Osteoblast (primary cell): ENCODE measurements around the gene TNNI2. TPM values are rescaled to one million over a fixed set of nuclear protein-coding genes. Genes with fewer than 3 reads are reported as not detected.

Source experiments
- DNase-seq: peaks from one replicate; pipeline ENCODE4 v3.0.0; 2011; ENCODE audit warnings: low spot score, mixed read lengths; ENCODE audit not compliant: insufficient read length; ENCODE audit errors: missing footprints
- H2AFZ ChIP-seq: 2 replicates; pipeline ENCODE4 v1.6.0; 2011; ENCODE audit warnings: mild to moderate bottlenecking, low read length
- H3K27ac ChIP-seq: 2 replicates; pipeline ENCODE4 v1.5.1; 2011; ENCODE audit warnings: mild to moderate bottlenecking, low read depth, low read length, moderate library complexity
- H3K27me3 ChIP-seq: 2 replicates; pipeline ENCODE4 v1.6.0; 2012; ENCODE audit warnings: mild to moderate bottlenecking, control low read depth, inconsistent platforms, low read length, moderate library complexity; ENCODE audit not compliant: insufficient read depth
- H3K36me3 ChIP-seq: 2 replicates; pipeline ENCODE4 v1.5.1; 2011; ENCODE audit warnings: mild to moderate bottlenecking, low read length, control low read depth, moderate library complexity; ENCODE audit not compliant: insufficient read depth
- H3K4me1 ChIP-seq: 2 replicates; pipeline ENCODE4 v1.5.1; 2011; ENCODE audit warnings: mild to moderate bottlenecking, low read length, control low read depth, moderate library complexity; ENCODE audit not compliant: insufficient read depth
- H3K4me2 ChIP-seq: 2 replicates; pipeline ENCODE4 v1.6.0; 2011; ENCODE audit warnings: mild to moderate bottlenecking, low read length; ENCODE audit not compliant: insufficient read depth
- H3K4me3 ChIP-seq: fragments of 200-600 bp; sonication (generic); 3 replicates; pipeline ENCODE4 v1.5.1; 2012; ENCODE audit warnings: mild to moderate bottlenecking, low read length, inconsistent platforms; ENCODE audit not compliant: insufficient read depth
- H3K79me2 ChIP-seq: 2 replicates; pipeline ENCODE4 v1.6.0; 2012; ENCODE audit warnings: mild to moderate bottlenecking, low read length, control low read depth, inconsistent platforms; ENCODE audit not compliant: insufficient read depth
- H3K9me3 ChIP-seq: 2 replicates; pipeline ENCODE4 v1.5.1; 2011; ENCODE audit warnings: low read depth, low read length, control low read depth
- H4K20me1 ChIP-seq: 2 replicates; pipeline ENCODE4 v1.6.0; 2012; ENCODE audit warnings: mild to moderate bottlenecking, low read length, control low read depth; ENCODE audit not compliant: insufficient read depth
- CTCF ChIP-seq: IDR thresholded peaks from 2 replicates; pipeline ENCODE4 v1.5.1; 2011; ENCODE audit warnings: mild to moderate bottlenecking, low read depth, low read length, moderate library complexity; ENCODE audit errors: extremely low read depth
- total RNA-seq: library from RNA; depleted of rRNA; stranded (reverse); fragments of >200 nt; gene quantifications from 2 replicates; pipeline ENCODE4 v1.2.3, GENCODE V29; 2012

Gene TNNI2
- total RNA-seq, 1 donor: not detected

- H3K36me3 ChIP-seq: no peaks in the 10 kb centered on the region
- no peaks in the 10 kb centered on the region for H3K4me1 ChIP-seq
- H3K27me3 ChIP-seq: no peaks in the 10 kb centered on the region
- no peak for TF ChIP-seq CTCF
- no peaks in the 10 kb centered on the region for H3K79me2 ChIP-seq
- H3K4me2 ChIP-seq: no peak overlapping the region
- H2AFZ ChIP-seq: no peak overlapping the region
- no peak for DNase-seq
- no peaks in the 10 kb centered on the region for H4K20me1 ChIP-seq
- H3K9me3 ChIP-seq: no peaks in the 10 kb centered on the region
- no peak overlapping the region for H3K4me3 ChIP-seq
- H3K27ac ChIP-seq: no peak overlapping the region
Observed at GRCh38 chr11:1856306-1857005, 17.7 kb downstream of the TNNI2 start.

- no peak for TF ChIP-seq CTCF
- no peak for DNase-seq
- H4K20me1 ChIP-seq: no peaks in the 10 kb centered on the region
- H3K4me3 ChIP-seq: no peak overlapping the region
- no peaks in the 10 kb centered on the region for H3K27me3 ChIP-seq
- no peaks in the 10 kb centered on the region for H3K9me3 ChIP-seq
- no peak overlapping the region for H3K27ac ChIP-seq
- H3K36me3 ChIP-seq: no peaks in the 10 kb centered on the region
- H2AFZ ChIP-seq: no peak overlapping the region
- H3K4me1 ChIP-seq: no peaks in the 10 kb centered on the region
- no peak overlapping the region for H3K4me2 ChIP-seq
- H3K79me2 ChIP-seq: no peaks in the 10 kb centered on the region
Observed at GRCh38 chr11:1857064-1857463, 18.3 kb downstream of the TNNI2 start.

GRCh38 chr11:1858154-1858553, 19.4 kb downstream of the TNNI2 start:
- Histone ChIP-seq H3K4me3 (no peak overlapping the region), H2AFZ (no peak overlapping the region)

More at GRCh38 chr11:1858154-1858553, 19.4 kb downstream of the TNNI2 start:
- H3K79me2 ChIP-seq: no peaks in the 10 kb centered on the region
- H3K4me2 ChIP-seq: no peak overlapping the region
- no peaks in the 10 kb centered on the region for H3K27me3 ChIP-seq
- no peak for TF ChIP-seq CTCF
- DNase-seq: no peak
- H3K4me1 ChIP-seq: peaks cover 8% of the 10 kb centered on the region
- no peaks in the 10 kb centered on the region for H4K20me1 ChIP-seq
- H3K27ac ChIP-seq: no peak overlapping the region
- no peaks in the 10 kb centered on the region for H3K36me3 ChIP-seq
- no peaks in the 10 kb centered on the region for H3K9me3 ChIP-seq
